Activated T-helper 9 cell treated with anti-CD3 and anti-CD28 coated beads, Interleukin-2, amount 50 U/mL, for 16 hours (primary cell): ENCODE data around the gene RBM7.

Experiments
- DNase-seq: peaks from one replicate; pipeline ENCODE4 v3.0.0-alpha.2; 2020; ENCODE audit warnings: low read depth

The RBM7 gene

DNA sequence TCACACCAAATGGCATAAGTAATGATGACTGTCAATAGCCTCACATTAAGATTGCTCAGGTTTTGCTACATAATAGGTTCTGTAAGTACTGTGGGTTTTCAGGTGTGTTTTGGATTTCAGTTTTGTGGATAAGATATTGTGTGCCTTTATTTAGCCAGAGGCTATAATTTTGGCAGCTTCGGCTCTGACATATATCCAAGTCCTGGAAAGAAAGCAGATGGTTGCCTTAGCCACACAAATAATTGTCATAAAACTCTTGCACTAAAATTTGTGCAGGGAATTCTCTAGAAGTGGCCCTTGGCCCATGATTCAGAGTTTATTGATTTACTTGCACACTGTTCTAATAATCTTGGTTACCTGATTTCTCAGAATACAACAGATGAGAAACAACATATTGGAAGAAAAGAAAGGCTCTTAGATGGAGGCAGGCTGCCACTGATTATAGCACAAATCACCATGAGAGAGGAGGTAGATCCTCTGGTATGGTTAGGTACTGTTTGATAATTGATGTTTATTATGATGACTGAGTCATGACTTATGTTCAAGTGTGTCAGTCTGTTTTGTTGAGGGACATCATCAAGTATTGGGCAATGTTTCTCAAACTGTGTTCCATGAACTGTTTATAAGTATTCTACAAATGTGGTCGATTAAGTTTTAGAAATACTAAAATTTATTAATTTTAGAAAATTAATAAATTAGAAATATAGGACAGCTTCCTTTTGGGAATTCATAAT lies 48.5 kb downstream of the RBM7 start:
- no peak for DNase-seq

GRCh38 chr11:114449845-114450244 lies 49.4 kb downstream of the RBM7 start:
- no peak for DNase-seq

DNA sequence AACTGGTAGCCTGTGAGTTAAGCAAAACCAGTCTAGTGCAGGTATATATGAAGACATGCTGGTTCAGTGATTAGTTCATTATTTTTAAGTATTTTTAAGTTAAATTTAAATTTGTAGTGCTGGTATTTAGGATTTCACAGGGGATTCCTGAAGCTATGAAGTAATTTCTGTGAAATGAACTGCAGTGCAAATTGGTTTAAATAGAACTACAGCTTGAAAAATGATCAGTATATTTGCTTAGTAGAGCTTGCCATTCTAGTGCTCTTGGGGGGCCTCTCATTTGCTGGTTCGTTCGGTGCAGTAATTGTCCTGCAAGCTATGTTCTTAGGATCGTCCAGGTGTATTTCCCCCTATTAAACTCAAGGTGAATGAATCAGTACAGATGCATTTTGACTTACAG lies 51.9 kb downstream of the RBM7 start:
- DNase-seq: no peak
